Loucy (cell line): Measurements from ENCODE around the gene HEPN1.

Source experiments
- EZH2phosphoT487 ChIP-seq: fragments of 200-600 bp; IDR thresholded peaks from 2 replicates; pipeline ENCODE4 v1.6.1; 2018; ENCODE audit warnings: antibody characterized with exemption, mild to moderate bottlenecking, moderate library complexity, borderline replicate concordance
- TF ChIP-seq, protein P1 (sequence below): fragments of 200-600 bp; sonication (generic); conservative IDR thresholded peaks from 2 replicates; pipeline ENCODE4 v1.5.1; 2014; ENCODE audit warnings: mild to moderate bottlenecking, antibody characterized with exemption, low read length

DNA sequence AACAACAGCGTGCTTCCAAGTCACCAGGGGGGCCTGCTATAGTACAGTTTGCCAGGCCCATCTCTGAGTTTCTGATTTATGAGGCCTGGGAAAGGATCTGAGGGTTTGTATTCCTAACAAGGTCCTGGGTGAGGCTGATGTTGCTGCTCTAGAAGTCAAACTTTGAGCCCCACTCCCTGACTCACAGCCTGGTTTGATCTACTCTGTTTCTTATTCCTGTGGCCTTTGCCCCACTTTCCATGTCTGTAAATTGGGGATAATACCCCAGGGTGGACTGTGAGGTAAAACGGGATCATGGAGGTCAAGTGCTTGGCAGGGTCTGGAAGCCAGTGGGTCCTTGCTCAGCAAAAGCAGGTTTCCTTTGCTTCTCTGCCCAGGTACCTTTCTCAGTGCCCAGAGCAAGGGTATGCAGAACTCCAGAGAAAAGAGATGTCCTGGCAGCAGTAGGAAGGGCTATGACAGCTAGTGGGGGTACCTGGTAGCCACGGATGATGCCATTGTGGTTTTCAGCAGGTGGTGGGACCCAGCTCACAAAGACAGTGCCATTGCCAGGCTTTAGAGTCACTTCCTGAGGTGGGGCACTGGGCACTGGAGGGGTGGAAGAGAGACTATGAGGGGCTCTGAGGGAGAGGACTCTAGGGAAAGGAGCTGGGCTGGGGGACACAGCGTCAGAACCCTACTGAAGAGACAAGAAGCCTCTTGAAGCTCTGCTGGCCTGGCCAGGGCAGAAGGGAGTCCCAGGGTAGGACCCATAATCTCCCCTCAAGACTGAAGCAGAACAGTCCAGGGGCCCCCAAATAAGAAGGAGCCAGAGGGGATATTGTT, 24.2 kb upstream of the HEPN1 start:
- TF ChIP-seq, protein P1, sequence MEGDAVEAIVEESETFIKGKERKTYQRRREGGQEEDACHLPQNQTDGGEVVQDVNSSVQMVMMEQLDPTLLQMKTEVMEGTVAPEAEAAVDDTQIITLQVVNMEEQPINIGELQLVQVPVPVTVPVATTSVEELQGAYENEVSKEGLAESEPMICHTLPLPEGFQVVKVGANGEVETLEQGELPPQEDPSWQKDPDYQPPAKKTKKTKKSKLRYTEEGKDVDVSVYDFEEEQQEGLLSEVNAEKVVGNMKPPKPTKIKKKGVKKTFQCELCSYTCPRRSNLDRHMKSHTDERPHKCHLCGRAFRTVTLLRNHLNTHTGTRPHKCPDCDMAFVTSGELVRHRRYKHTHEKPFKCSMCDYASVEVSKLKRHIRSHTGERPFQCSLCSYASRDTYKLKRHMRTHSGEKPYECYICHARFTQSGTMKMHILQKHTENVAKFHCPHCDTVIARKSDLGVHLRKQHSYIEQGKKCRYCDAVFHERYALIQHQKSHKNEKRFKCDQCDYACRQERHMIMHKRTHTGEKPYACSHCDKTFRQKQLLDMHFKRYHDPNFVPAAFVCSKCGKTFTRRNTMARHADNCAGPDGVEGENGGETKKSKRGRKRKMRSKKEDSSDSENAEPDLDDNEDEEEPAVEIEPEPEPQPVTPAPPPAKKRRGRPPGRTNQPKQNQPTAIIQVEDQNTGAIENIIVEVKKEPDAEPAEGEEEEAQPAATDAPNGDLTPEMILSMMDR = no peak
- TF ChIP-seq EZH2phosphoT487 = no peak
